OCI-LY7 (cell line): ENCODE measurements around the gene PRELP. TPM values are rescaled to one million over a fixed set of nuclear protein-coding genes. Genes with fewer than 3 reads are reported as not detected.

Experiments used
- BruUV-seq: library from RNA; stranded (reverse); fragments of 400-500 nt; replicated peaks from 2 replicates; lab custom pipeline; 2021; lab: Mats Ljungman, UMichigan
- CTCF ChIA-PET: fragments of 300-600 bp; sonication (Branson Sonifier 250); formaldehyde crosslinking; loops from one replicate; lab custom pipeline; 2022; ENCODE audit warnings: antibody characterized with exemption; ENCODE audit not compliant: unreplicated experiment; lab: Charles Lee
- POLR2A ChIA-PET: fragments of 300-600 bp; sonication (Branson Sonifier 250); formaldehyde crosslinking; loops from one replicate; lab custom pipeline; 2022; ENCODE audit warnings: antibody characterized with exemption; lab: Charles Lee
- DNase-seq: peaks from one replicate; pipeline ENCODE4 v3.0.0-alpha.2; 2015; ENCODE audit warnings: low spot score
- H2AFZ ChIP-seq: fragments of 200-600 bp; sonication (generic), shearing (Covaris generic); 2 replicates; pipeline ENCODE4 v1.6.1; 2014; ENCODE audit warnings: mild to moderate bottlenecking, antibody characterized with exemption, low read length, moderate library complexity
- H3K27ac ChIP-seq: fragments of 200-600 bp; sonication (generic); 2 replicates; pipeline ENCODE4 v1.5.1; 2014; ENCODE audit warnings: mixed run types, low read depth, mild to moderate bottlenecking, moderate library complexity, low read length, inconsistent platforms; ENCODE audit not compliant: poor library complexity, severe bottlenecking
- H3K36me3 ChIP-seq: fragments of 200-600 bp; sonication (generic); 2 replicates; pipeline ENCODE4 v1.6.1; 2014; ENCODE audit warnings: mild to moderate bottlenecking, antibody characterized with exemption, low read length, moderate library complexity, mixed read lengths; ENCODE audit not compliant: insufficient read depth
- H3K4me1 ChIP-seq: fragments of 200-600 bp; sonication (generic); 2 replicates; pipeline ENCODE4 v1.5.1; 2014; ENCODE audit warnings: mild to moderate bottlenecking, low read length; ENCODE audit not compliant: insufficient read depth, poor library complexity, severe bottlenecking
- H3K4me2 ChIP-seq: fragments of 200-600 bp; sonication (generic); 2 replicates; pipeline ENCODE4 v1.6.1; 2014; ENCODE audit warnings: mild to moderate bottlenecking, low read length
- H3K4me3 ChIP-seq: fragments of 200-600 bp; sonication (generic); 2 replicates; pipeline ENCODE4 v1.5.1; 2014; ENCODE audit warnings: mild to moderate bottlenecking, low read depth, low read length; ENCODE audit not compliant: poor library complexity, severe bottlenecking
- H3K79me2 ChIP-seq: fragments of 200-600 bp; sonication (generic); 2 replicates; pipeline ENCODE4 v1.6.1; 2016; ENCODE audit warnings: low read depth, mild to moderate bottlenecking, low read length, moderate library complexity, mixed read lengths; ENCODE audit not compliant: insufficient read depth
- H3K9me2 ChIP-seq: fragments of 200-600 bp; sonication (generic); 2 replicates; pipeline ENCODE4 v1.6.1; 2016; ENCODE audit warnings: mild to moderate bottlenecking, low read length, mixed read lengths; ENCODE audit not compliant: insufficient read depth
- H3K9me3 ChIP-seq: fragments of 200-600 bp; sonication (generic); 2 replicates; pipeline ENCODE4 v1.6.1; 2014; ENCODE audit warnings: mild to moderate bottlenecking, mixed run types, low read length, mixed read lengths
- H4K20me1 ChIP-seq: fragments of 200-600 bp; sonication (generic); 2 replicates; pipeline ENCODE4 v1.6.1; 2014; ENCODE audit warnings: mild to moderate bottlenecking, antibody characterized with exemption, low read length, moderate library complexity, mixed read lengths; ENCODE audit not compliant: insufficient read depth
- CTCF ChIP-seq: fragments of 200-600 bp; sonication (generic); conservative IDR thresholded peaks from 2 replicates; pipeline ENCODE4 v1.5.1; 2014; ENCODE audit warnings: mild to moderate bottlenecking, antibody characterized with exemption, low read length, moderate library complexity, mixed read lengths
- EZH2phosphoT487 ChIP-seq: fragments of 200-600 bp; sonication (generic); IDR thresholded peaks from 2 replicates; pipeline ENCODE4 v1.6.1; 2018; ENCODE audit warnings: low read depth, borderline replicate concordance, mild to moderate bottlenecking, mixed run types, antibody characterized with exemption, low read length, moderate library complexity, mixed read lengths
- intact Hi-C: fragments of 100-400 bp; cut with micrococcal nuclease; formaldehyde crosslinking; loops from one replicate; pipeline ENCODE4 v1.10.0; 2022; ENCODE audit not compliant: unreplicated experiment
- total RNA-seq, 2 experiments: library from RNA; depleted of rRNA in 1 of 2; stranded (reverse); fragments of >200 nt in 1 of 2; shearing (Covaris generic) in 1 of 2; gene quantifications; 2 replicates each; pipeline ENCODE4 v1.2.3, GENCODE V29; 2014 to 2022

The PRELP gene
- total RNA-seq, 2 experiments from 2014 or later, result not detected

- H3K4me2 ChIP-seq, result no peak overlapping the region
- no peak for TF ChIP-seq EZH2phosphoT487
- TF ChIP-seq CTCF, result no peak
- no peak overlapping the region for H3K4me3 ChIP-seq
- H3K9me3 ChIP-seq, result no peaks in the 10 kb centered on the region
- POLR2A ChIA-PET, result no interaction called here
- intact Hi-C loops, result no loop called here
- no peaks in the 10 kb centered on the region for H3K9me2 ChIP-seq
- no peak for DNase-seq
- H3K79me2 ChIP-seq, result no peaks in the 10 kb centered on the region
- H3K36me3 ChIP-seq, result no peaks in the 10 kb centered on the region
- no peak overlapping the region for H2AFZ ChIP-seq
- H3K4me1 ChIP-seq, result no peaks in the 10 kb centered on the region
- H3K27ac ChIP-seq, result no peak overlapping the region
- H4K20me1 ChIP-seq, result no peaks in the 10 kb centered on the region
- CTCF ChIA-PET, result no interaction called here
- BruUV-seq, result no TSS peak
Measured at GRCh38 chr1:203435615-203436014, 40.0 kb upstream of the PRELP start.

GRCh38 chr1:203437696-203438315 is 37.8 kb upstream of the PRELP start:
- Histone ChIP-seq H3K4me2 (no peak overlapping the region), H3K9me3 (no peaks in the 10 kb centered on the region), H3K36me3 (no peaks in the 10 kb centered on the region), H3K4me1 (no peaks in the 10 kb centered on the region), H3K4me3 (no peak overlapping the region), H2AFZ (no peak overlapping the region), H4K20me1 (no peaks in the 10 kb centered on the region), H3K9me2 (no peaks in the 10 kb centered on the region), H3K79me2 (no peaks in the 10 kb centered on the region), H3K27ac (no peak overlapping the region)
- ChIA-PET POLR2A (no interaction called here), CTCF (no interaction called here)
- intact Hi-C loops, result no loop called here
- BruUV-seq, result no TSS peak
- DNase-seq, result no peak
- TF ChIP-seq CTCF (no peak), EZH2phosphoT487 (no peak)

GRCh38 chr1:203439131-203439730 is 36.4 kb upstream of the PRELP start:
- Histone ChIP-seq H3K4me1 (no peaks in the 10 kb centered on the region), H3K4me2 (no peak overlapping the region), H3K9me3 (no peaks in the 10 kb centered on the region), H4K20me1 (no peaks in the 10 kb centered on the region), H2AFZ (no peak overlapping the region), H3K79me2 (no peaks in the 10 kb centered on the region), H3K4me3 (no peak overlapping the region), H3K27ac (no peak overlapping the region), H3K9me2 (no peaks in the 10 kb centered on the region), H3K36me3 (no peaks in the 10 kb centered on the region)
- ChIA-PET CTCF (no interaction called here), POLR2A (interaction anchor here (0.6 kb wide), 1 partner anchor 76 kb away, joined by 5 read pairs; no protein-coding TSS in a partner anchor)
- no peak for DNase-seq
- no TSS peak for BruUV-seq
- intact Hi-C loops, result no loop called here
- TF ChIP-seq EZH2phosphoT487 (no peak), CTCF (no peak)
